Measurements from ENCODE around the gene FAM120C.

Gene FAM120C

DNA sequence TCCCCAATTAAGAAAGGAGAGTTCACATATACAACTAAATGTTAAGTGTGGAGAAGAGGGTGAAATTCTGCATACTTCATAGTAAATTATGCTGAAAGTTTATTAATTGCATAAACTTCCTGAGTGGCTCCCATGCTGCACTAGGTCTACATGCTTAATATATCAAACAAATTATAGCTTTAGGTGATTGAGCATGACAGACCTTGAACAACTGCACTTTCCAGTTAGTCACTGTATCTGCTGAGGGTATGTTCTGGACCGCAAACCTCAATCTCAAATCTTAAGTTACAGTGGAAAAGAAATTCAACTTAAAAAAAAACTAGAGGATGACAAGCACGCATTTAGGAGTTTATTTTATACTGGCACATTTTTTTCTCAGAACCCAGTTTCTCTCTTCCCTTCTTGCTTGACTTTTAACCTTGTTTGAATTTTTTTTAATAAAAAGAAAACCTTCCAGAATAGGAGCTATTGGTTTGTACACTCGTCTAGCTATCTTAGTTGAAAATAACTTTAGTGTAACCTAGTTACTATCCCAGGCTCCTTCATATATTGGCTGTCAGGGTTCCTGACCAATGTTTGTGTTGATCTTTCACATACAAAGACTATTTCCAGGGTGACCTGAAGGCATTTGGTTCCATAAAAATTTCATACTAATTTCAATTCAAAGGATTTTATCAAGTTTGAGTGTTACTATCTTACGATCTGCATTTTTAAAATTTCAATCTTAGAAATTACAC, 10.2 kb upstream of the FAM120C start:
- Histone ChIP-seq H4K20me1 (no peaks in the 10 kb centered on the region; a peak in 1 of 22 replicates), H3K36me3 (no peaks in the 10 kb centered on the region), H3K4me2 (no peak overlapping the region), H3K4me3 (no peak overlapping the region), H3K27ac (no peak overlapping the region), H3K27me3 (peaks cover 57 to 100% (median 97%) of the 10 kb centered on the region in 11 experiments), H3K9me3 (replicated peaks in 1 of 11) (no peaks in the 10 kb centered on the region), H3K9ac (no peak overlapping the region), H3K4me1 (no peaks in the 10 kb centered on the region)
- TF ChIP-seq Cebpa-rat (IDR thresholded peaks at IDR 0.05), result no peak

GRCh38 chrX:54184474-54184873, 1.4 kb upstream of the FAM120C start:
- H3K4me1 ChIP-seq, result peaks cover 21 to 45% (median 29%) of the 10 kb centered on the region in 10 experiments
- no peak overlapping the region for H3K27ac ChIP-seq
- H4K20me1 ChIP-seq, result peaks cover 0 to 27% (median 17%) of the 10 kb centered on the region in 11 experiments; a peak in 15 of 22 replicates
- H3K9me3 ChIP-seq (replicated peaks in 1 of 11), result peaks cover 0 to 6% (median 0%) of the 10 kb centered on the region in 11 experiments; a peak in 4 of 22 replicates
- no peak overlapping the region for H3K9ac ChIP-seq
- TF ChIP-seq Cebpa-rat (IDR thresholded peaks at IDR 0.05), result no peak
- no peaks in the 10 kb centered on the region for H3K36me3 ChIP-seq
- H3K4me2 ChIP-seq, result peak overlapping the region in 9 of 11 experiments; percentile 26 to 70 (median 60); a peak in 9 of 22 replicates
- peaks cover 39 to 92% (median 82%) of the 10 kb centered on the region in 11 experiments for H3K27me3 ChIP-seq
- no peak overlapping the region for H3K4me3 ChIP-seq

DNA sequence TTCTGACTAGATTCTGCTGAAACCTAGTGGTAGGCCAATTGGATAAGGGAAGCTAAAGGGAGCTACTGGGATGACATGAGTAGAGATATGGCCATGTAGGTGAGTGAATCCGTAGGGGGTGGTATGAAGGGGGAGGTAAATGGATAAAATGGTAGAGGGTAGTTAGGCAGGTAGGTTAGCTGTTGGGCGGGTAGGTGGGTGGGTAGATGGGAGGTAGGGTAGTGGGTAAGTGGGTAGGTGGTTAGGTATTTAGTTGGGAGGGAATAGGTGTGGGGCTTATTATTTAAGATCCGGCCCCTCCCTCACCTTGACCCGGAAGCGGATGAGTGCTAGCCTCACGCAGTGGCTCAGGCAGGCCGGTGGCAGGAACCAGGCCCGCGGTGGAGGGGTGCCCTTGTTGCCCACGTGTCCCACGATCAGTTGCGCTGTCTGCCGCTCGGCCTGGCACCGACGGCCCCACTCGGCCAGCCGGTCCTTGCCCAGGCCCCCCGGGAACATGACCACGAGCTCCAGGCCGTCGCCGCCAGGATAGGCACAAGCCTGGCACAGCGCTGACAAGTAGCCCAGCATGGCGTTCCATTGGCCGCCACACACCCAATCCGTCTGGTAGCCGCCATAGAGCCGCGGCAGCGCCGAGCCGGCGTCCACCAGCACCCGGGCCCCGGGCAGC, 725 bp downstream of the FAM120C start:
- Histone ChIP-seq H3K9me3 (replicated peaks in 1 of 11) (peaks cover 0 to 6% (median 0%) of the 10 kb centered on the region in 11 experiments; a peak in 4 of 22 replicates), H3K4me3 (peak overlapping the region; percentile 65 to 84 (median 76)), H3K27ac (peak overlapping the region; percentile 45 to 96 (median 94); a peak in 21 of 22 replicates), H3K36me3 (peaks cover 0 to 16% (median 0%) of the 10 kb centered on the region in 11 experiments; a peak in 3 of 22 replicates), H3K4me2 (peak overlapping the region; percentile 75 to 93 (median 84)), H4K20me1 (peaks cover 0 to 48% (median 32%) of the 10 kb centered on the region in 11 experiments; a peak in 17 of 22 replicates), H3K27me3 (peaks cover 60 to 92% (median 82%) of the 10 kb centered on the region in 11 experiments), H3K4me1 (peaks cover 23 to 47% (median 38%) of the 10 kb centered on the region in 10 experiments), H3K9ac (peak overlapping the region; percentile 74 to 96 (median 92))
- TF ChIP-seq Cebpa-rat (IDR thresholded peaks at IDR 0.05), result no peak

- no peak for TF ChIP-seq Cebpa-rat (IDR thresholded peaks at IDR 0.05)
- H3K4me3 ChIP-seq, result peak overlapping the region; percentile 65 to 84 (median 76)
- H3K27ac ChIP-seq, result peak overlapping the region in 5 of 11 experiments; percentile 27 to 94 (median 93); a peak in 6 of 22 replicates
- peaks cover 0 to 58% (median 32%) of the 10 kb centered on the region in 11 experiments; a peak in 17 of 22 replicates for H4K20me1 ChIP-seq
- H3K9ac ChIP-seq, result peak overlapping the region; percentile 74 to 96 (median 92); a peak in 20 of 22 replicates
- H3K4me1 ChIP-seq, result peaks cover 23 to 54% (median 41%) of the 10 kb centered on the region in 10 experiments
- H3K27me3 ChIP-seq, result peaks cover 67 to 92% (median 82%) of the 10 kb centered on the region in 11 experiments
- H3K36me3 ChIP-seq, result peaks cover 0 to 26% (median under 1%) of the 10 kb centered on the region in 11 experiments; a peak in 7 of 22 replicates
- peak overlapping the region; percentile 75 to 93 (median 84) for H3K4me2 ChIP-seq
- H3K9me3 ChIP-seq (replicated peaks in 1 of 11), result peaks cover 0 to 6% (median 0%) of the 10 kb centered on the region in 11 experiments; a peak in 4 of 22 replicates
These were observed 1.7 kb downstream of the FAM120C start for GRCh38 chrX:54181202-54181953.

- no peak for TF ChIP-seq Cebpa-rat (IDR thresholded peaks at IDR 0.05)
- H3K4me1 ChIP-seq, result peaks cover 19 to 54% (median 35%) of the 10 kb centered on the region in 10 experiments
- peak overlapping the region; percentile 75 to 93 (median 84) for H3K4me2 ChIP-seq
- H3K36me3 ChIP-seq, result peaks cover 0 to 35% (median 8%) of the 10 kb centered on the region in 11 experiments; a peak in 12 of 22 replicates
- H4K20me1 ChIP-seq, result peaks cover 0 to 68% (median 34%) of the 10 kb centered on the region in 11 experiments; a peak in 17 of 22 replicates
- H3K4me3 ChIP-seq, result peak overlapping the region in 9 of 10 experiments; percentile 65 to 84 (median 77); a peak in 12 of 20 replicates
- H3K9me3 ChIP-seq (replicated peaks in 1 of 11), result peaks cover 0 to 8% (median 0%) of the 10 kb centered on the region in 11 experiments; a peak in 4 of 22 replicates
- H3K27me3 ChIP-seq, result peaks cover 70 to 92% (median 82%) of the 10 kb centered on the region in 11 experiments
- no peak overlapping the region for H3K27ac ChIP-seq
- peak overlapping the region in 2 of 11 experiments; percentile 81 to 92; a peak in 2 of 22 replicates for H3K9ac ChIP-seq
These were observed 2.7 kb downstream of the FAM120C start for GRCh38 chrX:54180403-54180802.

- peaks cover 8 to 47% (median 22%) of the 10 kb centered on the region in 10 experiments; a peak in 19 of 20 replicates for H3K4me1 ChIP-seq
- H3K9ac ChIP-seq, result no peak overlapping the region
- peaks cover 3 to 54% (median 18%) of the 10 kb centered on the region in 11 experiments; a peak in 19 of 22 replicates for H3K36me3 ChIP-seq
- TF ChIP-seq Cebpa-rat (IDR thresholded peaks at IDR 0.05), result no peak
- H3K4me3 ChIP-seq, result no peak overlapping the region
- H3K4me2 ChIP-seq, result peak overlapping the region in 4 of 11 experiments; percentile 37 to 93 (median 86); a peak in 7 of 22 replicates
- peaks cover 80 to 95% (median 88%) of the 10 kb centered on the region in 11 experiments for H3K27me3 ChIP-seq
- 0 out of 22 replicates have a peak overlapping the region, but pooled peaks of 1 of the 11 experiments have one; percentile 9 for H3K27ac ChIP-seq
- H3K9me3 ChIP-seq (replicated peaks in 1 of 11), result peaks cover 0 to 16% (median 0%) of the 10 kb centered on the region in 11 experiments; a peak in 5 of 22 replicates
- H4K20me1 ChIP-seq, result peaks cover 0 to 86% (median 42%) of the 10 kb centered on the region in 11 experiments; a peak in 17 of 22 replicates
These were observed 4.7 kb downstream of the FAM120C start for GRCh38 chrX:54178100-54178940.

DNA sequence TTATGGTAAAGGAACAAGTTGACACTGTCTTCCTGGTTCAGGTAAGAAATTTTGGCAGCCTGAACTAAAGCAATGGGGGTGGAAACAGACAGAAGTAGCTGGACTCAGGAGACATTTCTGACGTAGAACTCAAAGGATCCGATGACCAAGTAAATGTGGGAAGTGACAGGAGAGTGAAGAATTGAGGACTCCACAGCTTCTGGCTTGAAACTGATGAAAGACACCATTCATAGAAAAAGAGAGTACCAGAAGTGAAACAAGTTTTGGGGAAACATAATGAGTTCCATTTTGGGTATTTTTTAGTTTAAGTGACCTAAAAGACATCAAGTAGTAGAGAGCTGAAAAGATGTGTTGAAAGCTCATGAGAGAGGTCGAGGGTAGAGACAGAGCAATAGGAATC, 5.7 kb downstream of the FAM120C start:
- Histone ChIP-seq H3K9ac (no peak overlapping the region), H3K4me3 (no peak overlapping the region), H3K36me3 (peaks cover 3 to 60% (median 18%) of the 10 kb centered on the region in 11 experiments; a peak in 19 of 22 replicates), H3K27ac (0 out of 22 replicates have a peak overlapping the region, but pooled peaks of 1 of the 11 experiments have one; percentile 9), H3K27me3 (peaks cover 86 to 100% (median 96%) of the 10 kb centered on the region in 11 experiments), H3K4me1 (peaks cover 8 to 47% (median 22%) of the 10 kb centered on the region in 10 experiments; a peak in 19 of 20 replicates), H3K9me3 (replicated peaks in 1 of 11) (peaks cover 0 to 10% (median 0%) of the 10 kb centered on the region in 11 experiments; a peak in 1 of 22 replicates), H4K20me1 (peaks cover 0 to 86% (median 42%) of the 10 kb centered on the region in 11 experiments; a peak in 17 of 22 replicates), H3K4me2 (peak overlapping the region in 3 of 11 experiments; percentile 37 to 93 (median 91); a peak in 5 of 22 replicates)
- TF ChIP-seq Cebpa-rat (IDR thresholded peaks at IDR 0.05), result no peak
